Ascending aorta (tissue), 2 donors: Measurements from ENCODE around the gene UBE3C. TPM values are rescaled to one million over a fixed set of nuclear protein-coding genes. Genes with fewer than 3 reads are reported as not detected.

Experiments used
- DNase-seq, 2 donors: peaks; one replicate each; pipeline ENCODE4 v3.0.0-alpha.2; 2019; ENCODE audit warnings: low spot score in 2 of 2
- H3K27ac ChIP-seq, 2 donors: fragments of 200-600 bp; sonication (generic); one replicate each; pipeline ENCODE4 v1.5.1; 2016 to 2017; ENCODE audit warnings: mild to moderate bottlenecking in 1 of 2
- H3K27me3 ChIP-seq: fragments of 200-600 bp; sonication (generic); one replicate; pipeline ENCODE4 v1.5.1; 2017
- H3K36me3 ChIP-seq, 2 donors: fragments of 200-600 bp; sonication (generic); one replicate each; pipeline ENCODE4 v1.5.1; 2016
- H3K4me1 ChIP-seq, 2 donors: fragments of 200-600 bp; sonication (generic); one replicate each; pipeline ENCODE4 v1.5.1; 2016 to 2017; ENCODE audit warnings: mild to moderate bottlenecking in 1 of 2
- H3K4me3 ChIP-seq, 2 donors: fragments of 200-600 bp; sonication (generic); one replicate each; pipeline ENCODE4 v1.5.1; 2016 to 2017; ENCODE audit warnings: mild to moderate bottlenecking in 1 of 2
- H3K9me3 ChIP-seq, 2 donors: fragments of 200-600 bp; sonication (generic); one replicate each; pipeline ENCODE4 v1.5.1; 2016
- CTCF ChIP-seq, 3 experiments: fragments of 200-600 bp in 2 of 3; fragments of 450-650 bp in 1 of 3; sonication (generic) in 2 of 3; IDR thresholded peaks; one replicate each; pipeline ENCODE4 v1.5.1; 2016 to 2019; ENCODE audit warnings: antibody characterized with exemption in 3 of 3, mild to moderate bottlenecking in 1 of 3, moderate library complexity in 1 of 3
- intact Hi-C: fragments of 100-400 bp; cut with DNase I; formaldehyde crosslinking; loops from one replicate; pipeline ENCODE4 v1.15.1; 2023
- total RNA-seq: library from RNA; depleted of rRNA; stranded (reverse); fragments of >200 nt; gene quantifications from one replicate; pipeline ENCODE4 v1.1.0, GENCODE V29; 2016

UBE3C gene
- total RNA-seq, 1 donor from 2014 or later = 31.7 TPM

- Histone ChIP-seq H3K4me3 (no peak overlapping the region), H3K27ac (no peak overlapping the region), H3K27me3 (no peaks in the 10 kb centered on the region), H3K9me3 (no peaks in the 10 kb centered on the region), H3K4me1 (peaks cover 0 to 2% of the 10 kb centered on the region in 2 donors), H3K36me3 (peaks cover 37 to 73% of the 10 kb centered on the region in 2 donors)
- no peak for TF ChIP-seq CTCF (IDR thresholded peaks at IDR 0.05)
- no peak for DNase-seq
- intact Hi-C loops = no loop called here
Measured at GRCh38 chr7:157263156-157263555, 124.4 kb downstream of the UBE3C start.

- TF ChIP-seq CTCF (IDR thresholded peaks at IDR 0.05) = no peak
- H3K4me3 ChIP-seq = no peak overlapping the region
- intact Hi-C loops = no loop called here
- H3K9me3 ChIP-seq = no peaks in the 10 kb centered on the region
- peaks cover 27 to 59% of the 10 kb centered on the region in 2 donors for H3K36me3 ChIP-seq
- H3K4me1 ChIP-seq = peaks cover 0 to 2% of the 10 kb centered on the region in 2 donors
- H3K27ac ChIP-seq = no peak overlapping the region
- peak in 1 of 2 donors; percentile 31 for DNase-seq
- H3K27me3 ChIP-seq = no peaks in the 10 kb centered on the region
Measured at GRCh38 chr7:157265051-157265450, 126.3 kb downstream of the UBE3C start.

GRCh38 chr7:157266272-157266671, 127.5 kb downstream of the UBE3C start:
- no peak for TF ChIP-seq CTCF (IDR thresholded peaks at IDR 0.05)
- Histone ChIP-seq H3K4me1 (peaks cover 0 to 5% of the 10 kb centered on the region in 2 donors), H3K9me3 (no peaks in the 10 kb centered on the region), H3K36me3 (peaks cover 22 to 59% of the 10 kb centered on the region in 2 donors), H3K4me3 (no peak overlapping the region), H3K27me3 (no peaks in the 10 kb centered on the region), H3K27ac (no peak overlapping the region)
- intact Hi-C loops = no loop called here
- DNase-seq = no peak

GRCh38 chr7:157267516-157267915, 128.8 kb downstream of the UBE3C start:
- peaks cover 22 to 59% of the 10 kb centered on the region in 2 donors for H3K36me3 ChIP-seq
- peak in 1 of 2 donors; percentile 12 for DNase-seq
- peaks cover 9 to 12% of the 10 kb centered on the region in 2 donors for H3K4me1 ChIP-seq
- H3K27me3 ChIP-seq = no peaks in the 10 kb centered on the region
- no peak for TF ChIP-seq CTCF (IDR thresholded peaks at IDR 0.05)
- no peak overlapping the region for H3K27ac ChIP-seq
- intact Hi-C loops = no loop called here
- no peaks in the 10 kb centered on the region for H3K9me3 ChIP-seq
- H3K4me3 ChIP-seq = no peak overlapping the region

GRCh38 chr7:157267956-157268355, 129.2 kb downstream of the UBE3C start:
- H3K4me1 ChIP-seq = peaks cover 14 to 17% of the 10 kb centered on the region in 2 donors
- H3K36me3 ChIP-seq = peaks cover 22 to 54% of the 10 kb centered on the region in 2 donors
- intact Hi-C loops = no loop called here
- DNase-seq = no peak
- H3K9me3 ChIP-seq = no peaks in the 10 kb centered on the region
- TF ChIP-seq CTCF (IDR thresholded peaks at IDR 0.05) = no peak
- no peak overlapping the region for H3K4me3 ChIP-seq
- no peaks in the 10 kb centered on the region for H3K27me3 ChIP-seq
- no peak overlapping the region for H3K27ac ChIP-seq

GRCh38 chr7:157268540-157268939, 129.8 kb downstream of the UBE3C start:
- DNase-seq = peak in 1 of 2 donors; percentile 44
- peaks cover 19 to 49% of the 10 kb centered on the region in 2 donors for H3K36me3 ChIP-seq
- no peak for TF ChIP-seq CTCF (IDR thresholded peaks at IDR 0.05)
- no peak overlapping the region for H3K4me3 ChIP-seq
- H3K27me3 ChIP-seq = no peaks in the 10 kb centered on the region
- H3K9me3 ChIP-seq = no peaks in the 10 kb centered on the region
- H3K4me1 ChIP-seq = peaks cover 18 to 23% of the 10 kb centered on the region in 2 donors
- intact Hi-C loops = no loop called here
- H3K27ac ChIP-seq = no peak overlapping the region
